ENCODE results near the gene MMP13. TPM values are rescaled to one million over a fixed set of nuclear protein-coding genes. Genes with fewer than 3 reads are reported as not detected.

Gene MMP13
- total and polyA plus RNA-seq, 2 of the 4 experiments (the other 2 are of a cell fraction): not detected

DNA sequence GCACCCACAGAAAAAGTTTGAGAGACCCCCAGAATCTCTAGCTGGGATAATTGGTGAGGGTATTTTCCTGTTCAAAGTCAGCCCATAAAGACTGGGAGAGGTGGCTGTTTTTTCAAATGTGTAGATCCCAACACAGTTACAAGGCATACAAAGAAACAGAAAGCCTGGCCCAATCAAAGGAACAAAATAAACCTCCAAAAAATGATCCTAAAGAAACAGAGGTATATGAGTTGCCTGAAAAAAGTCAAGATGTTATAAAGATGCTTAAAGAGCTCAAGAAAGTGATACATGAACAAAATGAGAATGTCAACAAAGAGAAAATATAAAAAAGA is 40.5 kb downstream of the MMP13 start:
- no peak for TF ChIP-seq CEBPB (IDR thresholded peaks at IDR 0.05; ENCODE audit: low read depth, low read length)
- TF ChIP-seq MAZ (IDR thresholded peaks at IDR 0.05; ENCODE audit: borderline replicate concordance, low read depth, low read length): no peak
- TF ChIP-seq ELK1 (IDR thresholded peaks at IDR 0.05; ENCODE audit: borderline replicate concordance, low read depth, low read length): no peak
- TF ChIP-seq CTCF (conservative IDR thresholded peaks at IDR 0.05; ENCODE audit: low read depth, low read length): no peak
- TF ChIP-seq NFE2L2 (IDR thresholded peaks at IDR 0.05; ENCODE audit: low read depth, low read length): no peak
- no peak for TF ChIP-seq CHD1 (IDR thresholded peaks at IDR 0.05; ENCODE audit: low read depth, low read length)
- no peak for TF ChIP-seq BHLHE40 (IDR thresholded peaks at IDR 0.05; ENCODE audit: low read depth, low read length)
- TF ChIP-seq, protein P1, sequence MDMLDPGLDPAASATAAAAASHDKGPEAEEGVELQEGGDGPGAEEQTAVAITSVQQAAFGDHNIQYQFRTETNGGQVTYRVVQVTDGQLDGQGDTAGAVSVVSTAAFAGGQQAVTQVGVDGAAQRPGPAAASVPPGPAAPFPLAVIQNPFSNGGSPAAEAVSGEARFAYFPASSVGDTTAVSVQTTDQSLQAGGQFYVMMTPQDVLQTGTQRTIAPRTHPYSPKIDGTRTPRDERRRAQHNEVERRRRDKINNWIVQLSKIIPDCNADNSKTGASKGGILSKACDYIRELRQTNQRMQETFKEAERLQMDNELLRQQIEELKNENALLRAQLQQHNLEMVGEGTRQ (IDR thresholded peaks at IDR 0.05; ENCODE audit: low read depth, low read length): no peak
- no peak for TF ChIP-seq MXI1 (IDR thresholded peaks at IDR 0.05; ENCODE audit: borderline replicate concordance, low read depth, low read length)
- TF ChIP-seq RFX5 (IDR thresholded peaks at IDR 0.05; ENCODE audit: low read depth, low read length): no peak
- TF ChIP-seq SMC3 (IDR thresholded peaks at IDR 0.05; ENCODE audit: low read depth, low read length): no peak
- TF ChIP-seq FOS (IDR thresholded peaks at IDR 0.05; ENCODE audit: low read depth, low read length): no peak
- TF ChIP-seq MAFK (IDR thresholded peaks at IDR 0.05; ENCODE audit: low read depth, low read length): no peak
- TF ChIP-seq RCOR1 (IDR thresholded peaks at IDR 0.05; ENCODE audit: insufficient replicate concordance, low read length): no peak
- Histone ChIP-seq H3K23ac (ENCODE audit: low read depth, low read length) (no peak overlapping the region), H3K9ac (ENCODE audit: low read depth, low read length) (no peak overlapping the region), H2AK5ac (ENCODE audit: low read depth, low read length) (no peak overlapping the region), H3K9me3 (ENCODE audit: control insufficient read depth, insufficient read depth, low read length) (no peaks in the 10 kb centered on the region), H3K9me1 (ENCODE audit: insufficient read depth, low read length) (no peaks in the 10 kb centered on the region), H2AFZ (replicated peaks; ENCODE audit: low read length, poor library complexity) (no peak overlapping the region), H2BK120ac (ENCODE audit: low read depth, low read length) (no peak overlapping the region), H2BK5ac (ENCODE audit: low read depth, low read length, poor library complexity, severe bottlenecking) (no peak overlapping the region), H3K27ac (ENCODE audit: insufficient read depth, low read length) (no peak overlapping the region), H3K4ac (ENCODE audit: low read depth, low read length) (no peak overlapping the region), H3K4me2 (ENCODE audit: low read depth, low read length) (no peak overlapping the region), H3K56ac (ENCODE audit: extremely low read depth, insufficient read depth, low read length) (no peak overlapping the region), H4K8ac (ENCODE audit: low read depth in 2 of 2, low read length in 2 of 2) (no peak overlapping the region), H3K4me3 (ENCODE audit: insufficient read depth, low read depth, low read length) (no peak overlapping the region), H2BK20ac (ENCODE audit: low read depth, low read length) (no peak overlapping the region), H4K5ac (ENCODE audit: low read depth, low read length) (no peak overlapping the region), H4K20me1 (ENCODE audit: insufficient read depth, low read length) (no peaks in the 10 kb centered on the region), H2BK15ac (ENCODE audit: low read depth, low read length) (no peak overlapping the region), H3K36me3 (ENCODE audit: control insufficient read depth, insufficient read depth, low read length) (no peaks in the 10 kb centered on the region), H3K18ac (ENCODE audit: low read depth, low read length) (no peak overlapping the region), H3K27me3 (ENCODE audit: control insufficient read depth, insufficient read depth, low read length) (no peaks in the 10 kb centered on the region; the same call in 1 of the 2 replicates), H3K4me1 (ENCODE audit: control insufficient read depth, insufficient read depth, low read length) (no peaks in the 10 kb centered on the region), H3K14ac (replicated peaks; ENCODE audit: low read depth, low read length) (no peak overlapping the region), H4K91ac (ENCODE audit: insufficient read depth, low read depth, low read length) (no peak overlapping the region), H2AK9ac (replicated peaks; ENCODE audit: low read depth, low read length, poor library complexity) (no peak overlapping the region), H3K79me1 (ENCODE audit: low read depth in 1 of 2, low read length in 2 of 2) (no peaks in the 10 kb centered on the region)
- CTCF ChIA-PET: interaction anchor here (0.6 to 1.8 kb wide), 23 partner anchors 10 to 1763 kb away, joined by 3 to 12 read pairs (median 4); partner anchors contain the start of genes DYNC2H1 and MMP10
- dilution Hi-C loops (cut with HindIII; ENCODE audit: low sequenced_read_pairs, unreplicated experiment): no loop called here
- POLR2A ChIA-PET (ENCODE audit: unreplicated experiment): interaction anchor here (1.1 kb wide), 1 partner anchor 209 kb away, joined by 3 read pairs; no protein-coding TSS in a partner anchor
- BruUV-seq (replicated peaks): no TSS peak
- ATAC-seq (ENCODE audit: low read depth) (no peak), DNase-seq (no peak)
- intact Hi-C loops (cut with micrococcal nuclease): no loop called here
- in situ Hi-C loops (cut with MboI; ENCODE audit: low sequenced_read_pairs): loop anchor here (5.0 kb wide), 1 partner anchor 137 kb away; no protein-coding TSS in a partner anchor
